CD1c-positive myeloid dendritic cell (primary cell): ENCODE results near the gene OTOG.

Experiments used
- DNase-seq: peaks from one replicate; pipeline ENCODE4 v3.0.0-alpha.2; 2016; ENCODE audit errors: extremely low spot score

The OTOG gene

DNA sequence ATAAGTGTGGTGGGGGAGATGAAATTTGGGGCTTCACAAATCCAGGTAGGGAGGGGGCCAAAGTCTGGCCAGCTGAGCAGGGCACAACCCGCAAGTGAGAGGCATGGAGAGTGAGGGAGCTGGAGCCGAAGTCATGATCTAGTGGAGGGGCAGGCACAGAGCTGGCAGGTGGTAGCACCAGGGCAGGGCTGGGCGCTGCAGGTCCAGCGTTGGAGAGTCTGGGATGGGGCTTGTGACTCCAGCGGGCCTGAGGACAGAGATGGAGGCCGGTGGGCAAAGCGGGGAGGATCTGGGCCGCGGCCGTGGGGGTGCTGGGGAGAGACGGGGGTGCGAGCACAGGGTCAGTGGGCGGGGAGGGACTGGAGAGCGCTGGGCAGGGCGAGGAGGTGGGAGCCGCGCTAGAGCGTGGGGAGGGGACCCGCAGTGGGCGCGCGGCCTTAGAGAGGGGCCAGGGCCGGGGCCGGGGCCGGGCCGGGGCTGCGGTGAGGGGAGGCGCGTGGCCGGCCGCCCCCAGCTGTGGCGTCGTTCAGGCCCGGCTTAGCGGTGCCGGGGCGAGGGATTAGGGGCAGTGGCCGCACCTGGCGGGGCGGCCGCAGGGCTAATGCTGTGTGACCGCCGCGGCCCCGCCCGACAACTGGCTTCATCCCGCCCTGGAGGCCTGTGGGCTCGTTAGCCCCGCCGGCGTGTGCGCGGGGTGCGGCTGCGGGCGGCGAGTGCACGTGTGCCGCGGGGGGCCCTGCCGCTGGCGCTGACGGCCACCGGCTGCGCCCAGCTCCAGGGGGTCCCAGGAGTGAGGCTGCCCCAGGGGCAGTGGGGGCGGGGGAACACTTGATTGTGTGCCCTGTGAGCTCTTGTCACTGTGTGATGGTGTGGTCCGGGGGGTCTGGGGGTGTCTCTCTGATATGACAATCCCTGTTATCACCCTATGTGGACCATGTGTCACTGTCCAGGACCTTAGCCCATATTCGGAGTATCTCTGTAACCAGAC, 148.7 kb downstream of the OTOG start:
- DNase-seq, result no peak

DNA sequence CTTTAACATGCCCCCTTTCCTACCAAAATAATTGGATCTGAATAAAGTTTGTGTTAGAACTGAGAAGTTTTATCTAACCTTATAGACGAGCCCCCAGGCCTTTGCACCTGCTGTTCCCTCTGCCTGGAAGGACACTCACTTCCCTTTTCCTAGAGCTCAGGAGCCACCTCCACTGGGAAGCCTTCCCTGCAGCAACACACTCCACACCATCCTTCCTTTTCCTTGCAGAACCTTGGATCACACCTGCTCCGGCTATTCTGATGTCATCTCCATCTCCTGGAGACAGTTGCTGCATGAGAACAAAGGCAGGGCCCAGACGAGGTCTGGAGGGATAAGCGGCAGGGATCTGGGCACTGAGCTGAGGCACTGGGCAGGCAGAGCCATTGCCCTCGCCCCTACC, 149.7 kb downstream of the OTOG start:
- DNase-seq, result no peak
